SK-N-MC (cell line): ENCODE data around the gene USP22.
A peak's percentile ranks its signal among the peaks of the same experiment; 100 is the strongest.

Experiments used
- DNase-seq: peaks from one replicate; pipeline ENCODE4 v3.0.0-alpha.2; 2011; ENCODE audit warnings: low read depth, low spot score
- H3K27ac ChIP-seq: fragments of 200-600 bp; sonication (generic); 2 replicates; pipeline ENCODE4 v1.5.1; 2016; ENCODE audit warnings: mixed run types
- H3K36me3 ChIP-seq: fragments of 200-600 bp; sonication (generic); 2 replicates; pipeline ENCODE4 v1.6.1; 2017; ENCODE audit warnings: antibody characterized with exemption, low read length, mixed read lengths; ENCODE audit not compliant: insufficient read depth
- H3K4me3 ChIP-seq: fragments of 200-600 bp; sonication (generic); 2 replicates; pipeline ENCODE4 v1.5.1; 2016
- H3K9ac ChIP-seq: fragments of 200-600 bp; sonication (generic); 2 replicates; pipeline ENCODE4 v1.8.0; 2017; ENCODE audit warnings: mixed run types, mixed read lengths; ENCODE audit not compliant: insufficient read length
- H3K9me3 ChIP-seq: fragments of 200-600 bp; sonication (generic); 2 replicates; pipeline ENCODE4 v1.6.1; 2017; ENCODE audit warnings: low read depth, mild to moderate bottlenecking, antibody characterized with exemption, low read length, moderate library complexity, mixed read lengths
- EZH2 ChIP-seq: fragments of 200-600 bp; sonication (generic); IDR thresholded peaks from one replicate; pipeline ENCODE4 v1.6.1; 2017; ENCODE audit warnings: antibody characterized with exemption
- FOXP2 ChIP-seq: optimal IDR thresholded peaks from 2 replicates; pipeline ENCODE3; 2011; ENCODE audit warnings: mild to moderate bottlenecking, moderate library complexity; ENCODE audit not compliant: insufficient read depth; ENCODE audit errors: extremely low read length, control extremely low read depth
- POLR2AphosphoS5 ChIP-seq: IDR thresholded peaks from 2 replicates; pipeline ENCODE4 v1.6.1; 2012; ENCODE audit warnings: mild to moderate bottlenecking, low read depth, low read length, borderline replicate concordance

Gene USP22

GRCh38 chr17:20968913-20969616 lies 73.7 kb downstream of the USP22 start:
- no peak overlapping the region for H3K4me3 ChIP-seq
- no peak for DNase-seq
- no peaks in the 10 kb centered on the region for H3K36me3 ChIP-seq
- H3K9ac ChIP-seq, result no peak overlapping the region
- TF ChIP-seq EZH2 (no peak), POLR2AphosphoS5 (no peak), FOXP2 (no peak)
- H3K27ac ChIP-seq, result no peak overlapping the region
- H3K9me3 ChIP-seq, result no peaks in the 10 kb centered on the region

GRCh38 chr17:20967776-20968175 lies 75.0 kb downstream of the USP22 start:
- Histone ChIP-seq H3K9ac (no peak overlapping the region), H3K27ac (no peak overlapping the region), H3K4me3 (no peak overlapping the region), H3K9me3 (no peaks in the 10 kb centered on the region), H3K36me3 (no peaks in the 10 kb centered on the region)
- DNase-seq, result no peak
- TF ChIP-seq EZH2 (no peak), POLR2AphosphoS5 (no peak), FOXP2 (no peak)

- H3K4me3 ChIP-seq, result no peak overlapping the region
- no peak for DNase-seq
Measured at GRCh38 chr17:20966870-20967269, 75.9 kb downstream of the USP22 start.

GRCh38 chr17:20965492-20965891 lies 77.3 kb downstream of the USP22 start:
- H3K9ac ChIP-seq, result no peak overlapping the region
- TF ChIP-seq EZH2 (no peak), FOXP2 (no peak), POLR2AphosphoS5 (no peak)
- no peak overlapping the region for H3K27ac ChIP-seq
- H3K4me3 ChIP-seq, result no peak overlapping the region
- no peaks in the 10 kb centered on the region for H3K9me3 ChIP-seq
- no peaks in the 10 kb centered on the region for H3K36me3 ChIP-seq
- DNase-seq, result no peak

More at GRCh38 chr17:20966870-20967269, 75.9 kb downstream of the USP22 start:
- Histone ChIP-seq H3K9me3 (no peaks in the 10 kb centered on the region), H3K9ac (no peak overlapping the region), H3K36me3 (no peaks in the 10 kb centered on the region), H3K27ac (no peak overlapping the region)
- TF ChIP-seq FOXP2 (no peak), EZH2 (no peak), POLR2AphosphoS5 (no peak)

- no peak overlapping the region for H3K9ac ChIP-seq
- H3K36me3 ChIP-seq, result no peaks in the 10 kb centered on the region
- H3K27ac ChIP-seq, result no peak overlapping the region
- no peak overlapping the region for H3K4me3 ChIP-seq
- no peaks in the 10 kb centered on the region for H3K9me3 ChIP-seq
- DNase-seq, result no peak
- no peak for TF ChIP-seq EZH2
- TF ChIP-seq FOXP2, result no peak
- TF ChIP-seq POLR2AphosphoS5, result no peak
Measured at GRCh38 chr17:20961586-20961985, 81.2 kb downstream of the USP22 start.

- H3K9ac ChIP-seq, result no peak overlapping the region
- H3K4me3 ChIP-seq, result no peak overlapping the region
- no peak for DNase-seq
- no peaks in the 10 kb centered on the region for H3K36me3 ChIP-seq
- H3K27ac ChIP-seq, result no peak overlapping the region
- no peak for TF ChIP-seq FOXP2
- no peaks in the 10 kb centered on the region for H3K9me3 ChIP-seq
Measured at GRCh38 chr17:20960871-20961270, 81.9 kb downstream of the USP22 start.

- DNase-seq, result no peak
- Histone ChIP-seq H3K9me3 (no peaks in the 10 kb centered on the region), H3K36me3 (no peaks in the 10 kb centered on the region), H3K9ac (peak overlapping the region; percentile 28), H3K4me3 (peak overlapping the region; percentile 36), H3K27ac (peak overlapping the region; percentile 69; the same call in 1 of the 2 replicates)
- no peak for TF ChIP-seq FOXP2
- no peak for TF ChIP-seq POLR2AphosphoS5
- TF ChIP-seq EZH2, result no peak
Measured at GRCh38 chr17:20955427-20956323, 87.1 kb downstream of the USP22 start.

GRCh38 chr17:20954794-20955193 lies 88.0 kb downstream of the USP22 start:
- Histone ChIP-seq H3K9me3 (no peaks in the 10 kb centered on the region), H3K36me3 (no peaks in the 10 kb centered on the region), H3K9ac (peak overlapping the region; percentile 28), H3K4me3 (no peak overlapping the region), H3K27ac (peak overlapping the region; percentile 69; the same call in 1 of the 2 replicates)
- TF ChIP-seq FOXP2, result no peak
- no peak for TF ChIP-seq EZH2
- no peak for TF ChIP-seq POLR2AphosphoS5
- DNase-seq, result no peak

- Histone ChIP-seq H3K36me3 (no peaks in the 10 kb centered on the region), H3K4me3 (no peak overlapping the region), H3K9ac (no peak overlapping the region), H3K27ac (no peak overlapping the region), H3K9me3 (no peaks in the 10 kb centered on the region)
- TF ChIP-seq POLR2AphosphoS5 (no peak), EZH2 (no peak), FOXP2 (no peak)
- DNase-seq, result no peak
Measured at GRCh38 chr17:20952183-20952582, 90.6 kb downstream of the USP22 start.
